Measurements from ENCODE around the gene LAMC2. TPM values are rescaled to one million over a fixed set of nuclear protein-coding genes. Genes with fewer than 3 reads are reported as not detected.

The LAMC2 gene
- total and polyA plus RNA-seq, 8 donors = 38.1 to 104 (median 46.6) TPM

DNA sequence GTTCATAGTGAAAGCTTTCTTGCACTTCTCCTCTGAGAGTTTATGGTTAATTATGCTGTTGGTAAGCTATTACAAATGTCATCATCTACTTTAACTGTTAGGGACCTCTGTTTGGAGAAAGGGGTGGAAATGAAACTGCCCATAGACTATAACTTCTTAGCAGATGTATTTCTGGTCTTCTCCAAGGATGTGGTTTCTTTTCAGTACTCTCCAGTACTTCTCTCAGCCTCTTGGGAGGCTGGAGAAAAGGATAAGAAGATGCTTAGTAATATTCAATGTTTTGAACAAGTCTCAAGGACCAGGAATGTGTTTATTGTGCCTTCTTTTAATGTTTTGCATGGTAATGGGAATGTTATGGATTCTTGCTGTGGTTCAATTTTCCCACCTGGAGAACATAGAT lies 60.4 kb downstream of the LAMC2 start:
- Histone ChIP-seq H3K9me3 (no peaks in the 10 kb centered on the region), H3K4me3 (no peak overlapping the region), H3K27ac (no peak overlapping the region), H3K36me3 (no peaks in the 10 kb centered on the region), H3K4me1 (peaks cover 2 to 49% of the 10 kb centered on the region in 2 donors), H3K27me3 (no peaks in the 10 kb centered on the region)
- ATAC-seq = no peak
- intact Hi-C loops (cut with DNase I) = no loop called here
- TF ChIP-seq, protein P1, sequence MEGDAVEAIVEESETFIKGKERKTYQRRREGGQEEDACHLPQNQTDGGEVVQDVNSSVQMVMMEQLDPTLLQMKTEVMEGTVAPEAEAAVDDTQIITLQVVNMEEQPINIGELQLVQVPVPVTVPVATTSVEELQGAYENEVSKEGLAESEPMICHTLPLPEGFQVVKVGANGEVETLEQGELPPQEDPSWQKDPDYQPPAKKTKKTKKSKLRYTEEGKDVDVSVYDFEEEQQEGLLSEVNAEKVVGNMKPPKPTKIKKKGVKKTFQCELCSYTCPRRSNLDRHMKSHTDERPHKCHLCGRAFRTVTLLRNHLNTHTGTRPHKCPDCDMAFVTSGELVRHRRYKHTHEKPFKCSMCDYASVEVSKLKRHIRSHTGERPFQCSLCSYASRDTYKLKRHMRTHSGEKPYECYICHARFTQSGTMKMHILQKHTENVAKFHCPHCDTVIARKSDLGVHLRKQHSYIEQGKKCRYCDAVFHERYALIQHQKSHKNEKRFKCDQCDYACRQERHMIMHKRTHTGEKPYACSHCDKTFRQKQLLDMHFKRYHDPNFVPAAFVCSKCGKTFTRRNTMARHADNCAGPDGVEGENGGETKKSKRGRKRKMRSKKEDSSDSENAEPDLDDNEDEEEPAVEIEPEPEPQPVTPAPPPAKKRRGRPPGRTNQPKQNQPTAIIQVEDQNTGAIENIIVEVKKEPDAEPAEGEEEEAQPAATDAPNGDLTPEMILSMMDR (IDR thresholded peaks at IDR 0.05) = no peak
- no peak for DNase-seq

DNA sequence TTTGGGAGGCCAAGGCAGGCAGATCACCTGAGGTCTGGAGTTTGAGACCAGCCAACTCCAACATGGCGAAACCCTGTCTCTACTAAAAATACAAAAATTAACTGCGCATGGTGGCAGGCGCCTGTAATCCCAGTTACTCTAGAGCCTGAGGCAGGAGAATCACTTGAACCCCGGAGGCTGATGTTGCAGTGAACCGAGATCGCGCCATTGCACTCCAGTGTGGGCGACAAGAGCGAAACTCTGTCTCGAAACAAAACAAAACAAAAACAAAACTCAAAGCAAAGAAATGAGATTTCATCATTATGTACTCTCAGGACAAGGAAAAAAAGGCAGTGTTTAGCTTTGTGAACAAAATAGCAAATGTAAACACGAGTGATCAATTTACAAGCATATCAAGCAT lies 61.0 kb downstream of the LAMC2 start:
- no peak overlapping the region for H3K4me3 ChIP-seq
- DNase-seq (no peak), ATAC-seq (no peak)
- no peaks in the 10 kb centered on the region for H3K36me3 ChIP-seq
- no peak overlapping the region for H3K27ac ChIP-seq
- intact Hi-C loops (cut with DNase I) = no loop called here
- TF ChIP-seq, protein P1 (IDR thresholded peaks at IDR 0.05) = no peak
- no peaks in the 10 kb centered on the region for H3K9me3 ChIP-seq
- no peaks in the 10 kb centered on the region for H3K27me3 ChIP-seq
- peaks cover 2 to 42% of the 10 kb centered on the region in 2 donors for H3K4me1 ChIP-seq

DNA sequence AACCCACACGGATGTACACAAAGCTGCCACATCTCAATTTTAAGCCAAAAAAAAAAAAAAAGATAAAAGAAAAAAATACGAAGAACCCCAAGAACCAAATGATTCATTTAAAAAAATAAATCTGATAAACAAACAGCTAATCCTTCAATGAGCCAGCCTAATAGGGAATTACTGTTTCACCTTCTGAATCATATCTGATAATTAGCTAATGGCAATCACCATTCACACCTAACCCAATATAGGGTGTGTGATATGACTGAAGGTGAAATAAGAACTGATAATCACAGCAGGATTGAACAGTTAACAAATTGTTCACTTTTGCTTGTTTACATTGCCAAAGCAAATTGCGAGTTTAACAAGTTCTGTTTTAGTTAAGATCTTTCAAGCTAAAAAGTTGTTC lies 61.4 kb downstream of the LAMC2 start:
- intact Hi-C loops (cut with DNase I) = no loop called here
- H3K9me3 ChIP-seq = no peaks in the 10 kb centered on the region
- no peaks in the 10 kb centered on the region for H3K27me3 ChIP-seq
- DNase-seq (no peak), ATAC-seq (no peak)
- no peak overlapping the region for H3K27ac ChIP-seq
- peaks cover 2 to 38% of the 10 kb centered on the region in 2 donors for H3K4me1 ChIP-seq
- TF ChIP-seq, protein P1 (IDR thresholded peaks at IDR 0.05) = no peak
- no peaks in the 10 kb centered on the region for H3K36me3 ChIP-seq
- no peak overlapping the region for H3K4me3 ChIP-seq

DNA sequence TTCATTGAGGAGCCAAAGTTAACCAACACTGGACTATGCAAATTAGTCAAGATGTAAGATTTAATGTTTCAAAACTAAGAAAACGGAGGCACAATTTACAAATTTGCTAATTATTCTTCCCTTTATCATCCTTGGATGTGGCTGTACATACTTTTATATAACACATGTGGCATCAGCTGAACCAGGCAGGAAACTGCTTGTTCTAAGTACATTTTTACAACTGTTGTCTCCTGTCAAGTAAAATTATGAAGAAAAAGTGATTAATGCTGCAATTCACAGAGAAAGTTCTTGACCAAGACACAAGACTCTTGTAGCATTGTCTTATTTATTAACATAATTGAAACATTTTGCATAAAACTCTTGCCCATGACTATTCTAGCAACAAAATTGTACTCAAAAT lies 61.9 kb downstream of the LAMC2 start:
- intact Hi-C loops (cut with DNase I) = no loop called here
- H3K9me3 ChIP-seq = no peaks in the 10 kb centered on the region
- TF ChIP-seq, protein P1 (IDR thresholded peaks at IDR 0.05) = no peak
- no peaks in the 10 kb centered on the region for H3K27me3 ChIP-seq
- DNase-seq = no peak
- H3K4me3 ChIP-seq = no peak overlapping the region
- H3K4me1 ChIP-seq = peaks cover 2 to 34% of the 10 kb centered on the region in 2 donors
- ATAC-seq = no peak
- H3K27ac ChIP-seq = no peak overlapping the region
- no peaks in the 10 kb centered on the region for H3K36me3 ChIP-seq

DNA sequence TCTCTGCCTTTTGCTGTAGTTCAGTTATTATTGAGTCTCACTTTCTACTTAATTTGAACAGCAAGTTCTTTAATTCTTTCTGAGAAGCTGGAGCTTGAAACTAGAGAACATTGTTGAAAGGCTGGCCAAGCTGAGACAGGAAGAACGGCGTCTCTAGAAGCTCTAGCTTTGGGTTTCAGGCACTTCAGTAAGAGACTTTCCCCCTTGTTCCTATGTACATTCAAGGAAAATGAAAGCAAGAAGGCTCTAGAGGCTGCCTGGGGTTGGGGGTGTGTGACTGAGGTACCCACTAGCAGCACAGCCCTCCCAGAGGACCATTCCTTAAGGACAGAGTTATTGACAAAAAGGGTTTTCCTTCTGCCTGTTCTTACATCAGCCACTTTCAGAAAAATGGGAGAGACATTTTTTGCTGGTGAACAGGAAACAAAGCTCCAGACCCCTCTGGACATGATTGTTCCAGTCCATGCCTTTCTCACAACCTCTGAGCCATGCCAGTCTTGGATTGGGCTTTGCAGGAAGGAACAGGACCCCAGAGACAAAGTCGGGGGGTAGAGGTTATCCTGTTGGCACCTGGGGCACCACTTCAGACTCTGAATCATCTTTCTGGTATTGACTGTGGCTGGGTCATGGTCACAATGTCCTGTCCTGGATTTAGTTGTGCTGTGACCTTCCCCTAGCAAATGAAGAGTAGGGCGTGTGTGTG lies 63.1 kb downstream of the LAMC2 start:
- H3K4me3 ChIP-seq = no peak overlapping the region
- intact Hi-C loops (cut with DNase I) = no loop called here
- TF ChIP-seq, protein P1 (IDR thresholded peaks at IDR 0.05) = no peak
- H3K27me3 ChIP-seq = no peaks in the 10 kb centered on the region
- no peaks in the 10 kb centered on the region for H3K9me3 ChIP-seq
- no peak for DNase-seq
- no peak overlapping the region for H3K27ac ChIP-seq
- H3K36me3 ChIP-seq = no peaks in the 10 kb centered on the region
- ATAC-seq = peak; percentile 70
- peaks cover 2 to 24% of the 10 kb centered on the region in 2 donors for H3K4me1 ChIP-seq

All from left lung (tissue), 10 donors.